ENCODE measurements around the gene GAPDH.
"Not testable (repeated sequence)": the region's sequence is repeated elsewhere in the genome, so short reads cannot be mapped to it uniquely, and the experiment has no call there.

The GAPDH gene

GRCh38 chr12:6569312-6569711 is 35.0 kb downstream of the GAPDH start:
- no peak for DNase-seq

DNA sequence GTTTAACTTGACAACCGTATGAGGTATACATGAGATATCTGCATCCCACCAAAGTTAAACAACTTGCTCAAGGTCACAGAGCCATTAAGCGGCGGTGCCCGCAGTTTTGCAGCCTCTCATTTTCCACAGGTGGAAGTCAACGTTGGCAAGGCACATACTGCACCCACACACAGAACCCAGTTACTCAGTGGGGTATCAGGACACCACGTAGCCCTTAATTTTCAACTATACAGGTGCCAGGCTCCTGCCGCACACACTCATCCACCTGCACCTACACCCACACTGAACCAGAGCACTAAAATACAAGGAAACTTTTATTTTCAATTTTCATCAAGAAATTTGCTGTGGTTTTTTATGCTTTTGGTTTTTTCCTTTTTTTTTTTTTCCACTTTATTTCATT is 35.5 kb downstream of the GAPDH start:
- no peak for DNase-seq

DNA sequence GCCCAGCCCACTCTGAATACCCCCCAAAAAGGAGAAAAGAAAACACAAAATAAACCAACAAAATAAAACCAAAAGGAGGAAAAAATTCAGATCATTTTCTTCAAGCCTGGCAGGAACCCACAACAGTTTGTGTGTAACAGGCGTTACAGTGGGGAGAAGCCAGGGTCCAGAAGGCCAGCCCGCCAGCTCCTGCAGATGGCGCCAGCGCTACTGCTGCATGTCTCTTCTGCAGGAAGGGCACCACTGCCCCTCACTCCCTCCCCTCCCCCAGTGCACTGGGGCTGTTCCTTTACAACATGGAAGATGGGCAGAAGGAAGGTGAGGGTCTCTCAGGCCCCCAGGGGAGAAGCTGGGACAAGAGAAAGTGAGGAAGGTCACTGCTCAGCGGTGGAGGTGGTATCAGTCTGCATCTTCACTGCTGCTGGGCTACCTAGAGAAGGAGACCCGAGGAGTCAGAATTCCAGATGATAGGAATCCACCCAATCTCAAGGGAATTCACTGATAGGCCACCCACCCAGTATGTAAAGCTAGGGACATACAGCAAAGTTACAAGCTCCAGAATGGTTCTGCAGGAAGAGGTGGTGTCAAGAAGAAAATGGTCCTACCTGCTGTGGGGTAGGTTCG is 36.1 kb downstream of the GAPDH start:
- DNase-seq = peak; percentile 76

- no peak for DNase-seq
Observed at GRCh38 chr12:6573001-6573400, 38.7 kb downstream of the GAPDH start.

- DNase-seq = no peak
Observed at GRCh38 chr12:6574576-6575295, 40.4 kb downstream of the GAPDH start.

- no peak for DNase-seq
Observed at GRCh38 chr12:6575648-6576047, 41.3 kb downstream of the GAPDH start.

GRCh38 chr12:6582196-6582595 is 47.9 kb downstream of the GAPDH start:
- DNase-seq = no peak

- no peak for DNase-seq
Observed at GRCh38 chr12:6582959-6583358, 48.6 kb downstream of the GAPDH start.

GRCh38 chr12:6584293-6584692 is 50.0 kb downstream of the GAPDH start:
- no peak for DNase-seq

- DNase-seq = not testable (repeated sequence)
Observed at GRCh38 chr12:6586569-6586968, 52.3 kb downstream of the GAPDH start.

Measured in activated effector memory CD4-positive, alpha-beta T cell treated with anti-CD3 and anti-CD28 coated beads, Interleukin-2, amount 50 U/mL, for 16 hours (primary cell).